PFSK-1 (cell line): ENCODE data around the gene RNF112.

ENCODE experiments used
- FOXP2 ChIP-seq: optimal IDR thresholded peaks from 2 replicates; pipeline ENCODE3; 2011; ENCODE audit warnings: borderline replicate concordance, control low read depth, inconsistent platforms; ENCODE audit not compliant: insufficient read depth; ENCODE audit errors: extremely low read length, extremely low read depth
- POLR2AphosphoS5 ChIP-seq: IDR thresholded peaks from 2 replicates; pipeline ENCODE4 v1.6.1; 2012; ENCODE audit warnings: low read depth, mild to moderate bottlenecking, control low read depth, low read length, moderate library complexity
- SIN3A ChIP-seq: IDR thresholded peaks from 2 replicates; pipeline ENCODE4 v1.6.1; 2012; ENCODE audit warnings: mild to moderate bottlenecking, low read length, moderate library complexity, borderline replicate concordance; ENCODE audit not compliant: insufficient read depth
- TAF1 ChIP-seq: IDR thresholded peaks from 2 replicates; pipeline ENCODE4 v1.6.1; 2012; ENCODE audit warnings: low read length, control low read depth, borderline replicate concordance; ENCODE audit not compliant: insufficient read depth
- TF ChIP-seq, protein P1 (sequence below), 2 experiments: IDR thresholded peaks; 2 replicates each; pipeline versions ENCODE4 v1.6.1 to v1.8.0; 2011 to 2012; ENCODE audit warnings: low read depth in 2 of 2, low read length in 2 of 2, control low read depth in 1 of 2, inconsistent platforms in 1 of 2, mild to moderate bottlenecking in 1 of 2, moderate library complexity in 1 of 2; ENCODE audit not compliant: insufficient read depth in 1 of 2

The RNF112 gene

GRCh38 chr17:19370493-19370960 is 40.5 kb upstream of the RNF112 start:
- TF ChIP-seq, protein P1, sequence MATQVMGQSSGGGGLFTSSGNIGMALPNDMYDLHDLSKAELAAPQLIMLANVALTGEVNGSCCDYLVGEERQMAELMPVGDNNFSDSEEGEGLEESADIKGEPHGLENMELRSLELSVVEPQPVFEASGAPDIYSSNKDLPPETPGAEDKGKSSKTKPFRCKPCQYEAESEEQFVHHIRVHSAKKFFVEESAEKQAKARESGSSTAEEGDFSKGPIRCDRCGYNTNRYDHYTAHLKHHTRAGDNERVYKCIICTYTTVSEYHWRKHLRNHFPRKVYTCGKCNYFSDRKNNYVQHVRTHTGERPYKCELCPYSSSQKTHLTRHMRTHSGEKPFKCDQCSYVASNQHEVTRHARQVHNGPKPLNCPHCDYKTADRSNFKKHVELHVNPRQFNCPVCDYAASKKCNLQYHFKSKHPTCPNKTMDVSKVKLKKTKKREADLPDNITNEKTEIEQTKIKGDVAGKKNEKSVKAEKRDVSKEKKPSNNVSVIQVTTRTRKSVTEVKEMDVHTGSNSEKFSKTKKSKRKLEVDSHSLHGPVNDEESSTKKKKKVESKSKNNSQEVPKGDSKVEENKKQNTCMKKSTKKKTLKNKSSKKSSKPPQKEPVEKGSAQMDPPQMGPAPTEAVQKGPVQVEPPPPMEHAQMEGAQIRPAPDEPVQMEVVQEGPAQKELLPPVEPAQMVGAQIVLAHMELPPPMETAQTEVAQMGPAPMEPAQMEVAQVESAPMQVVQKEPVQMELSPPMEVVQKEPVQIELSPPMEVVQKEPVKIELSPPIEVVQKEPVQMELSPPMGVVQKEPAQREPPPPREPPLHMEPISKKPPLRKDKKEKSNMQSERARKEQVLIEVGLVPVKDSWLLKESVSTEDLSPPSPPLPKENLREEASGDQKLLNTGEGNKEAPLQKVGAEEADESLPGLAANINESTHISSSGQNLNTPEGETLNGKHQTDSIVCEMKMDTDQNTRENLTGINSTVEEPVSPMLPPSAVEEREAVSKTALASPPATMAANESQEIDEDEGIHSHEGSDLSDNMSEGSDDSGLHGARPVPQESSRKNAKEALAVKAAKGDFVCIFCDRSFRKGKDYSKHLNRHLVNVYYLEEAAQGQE (IDR thresholded peaks at IDR 0.05; ENCODE audit: insufficient read depth in 1 of 2, low read depth in 2 of 2, low read length in 2 of 2): no peak
- peak; percentile 20 for TF ChIP-seq FOXP2

DNA sequence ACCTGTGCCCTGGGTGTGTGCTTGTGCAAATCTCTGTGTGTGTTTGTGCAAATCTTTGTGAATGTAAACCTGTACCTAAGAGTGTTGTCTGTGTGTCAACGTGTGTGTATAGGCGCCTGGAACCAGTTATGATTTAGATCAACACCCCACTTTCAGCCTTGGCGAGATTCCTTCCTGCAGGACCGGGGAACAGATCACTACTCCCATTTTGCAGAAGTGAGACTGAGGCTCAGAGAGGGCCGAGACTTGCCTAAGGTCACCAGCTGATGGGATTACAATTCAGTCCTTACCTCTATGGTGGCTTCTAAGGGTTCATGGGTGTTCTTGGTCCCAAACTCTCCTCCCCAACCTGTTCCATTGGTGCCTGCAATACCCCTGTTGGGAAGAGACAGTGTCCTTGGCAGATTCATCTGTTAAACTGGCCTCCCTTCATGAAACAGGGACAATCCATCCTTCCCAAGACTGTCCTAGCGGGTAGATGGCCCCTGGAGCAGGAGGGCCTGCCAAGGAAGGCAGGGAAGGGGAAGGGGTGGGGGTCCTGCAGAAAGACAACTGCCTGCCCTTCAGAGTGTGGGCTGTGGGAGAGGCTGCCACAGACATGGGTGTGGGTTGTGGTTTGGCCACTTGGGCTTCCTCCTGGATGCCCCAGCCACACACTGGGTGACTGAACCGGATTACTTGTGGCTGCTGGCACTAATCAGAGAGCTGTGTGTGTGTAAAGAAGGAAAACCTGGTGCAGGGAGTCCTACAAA is 39.6 kb upstream of the RNF112 start:
- TF ChIP-seq SIN3A (no peak), POLR2AphosphoS5 (no peak), TAF1 (no peak)
- TF ChIP-seq, protein P1 (IDR thresholded peaks at IDR 0.05; ENCODE audit: insufficient read depth in 1 of 2, low read depth in 2 of 2, low read length in 2 of 2): no peak

- no peak for TF ChIP-seq SIN3A
- no peak for TF ChIP-seq TAF1
- TF ChIP-seq POLR2AphosphoS5: no peak
- TF ChIP-seq, protein P1 (IDR thresholded peaks at IDR 0.05; ENCODE audit: insufficient read depth in 1 of 2, low read depth in 2 of 2, low read length in 2 of 2): no peak
- TF ChIP-seq FOXP2: no peak
These were observed 39.0 kb upstream of the RNF112 start for GRCh38 chr17:19372011-19372370.

- no peak for TF ChIP-seq FOXP2
- no peak for TF ChIP-seq SIN3A
These were observed 38.6 kb upstream of the RNF112 start for GRCh38 chr17:19372439-19372838.

GRCh38 chr17:19372866-19373504 is 38.0 kb upstream of the RNF112 start:
- TF ChIP-seq FOXP2 (no peak), POLR2AphosphoS5 (no peak), TAF1 (no peak), SIN3A (no peak)
- TF ChIP-seq, protein P1 (IDR thresholded peaks at IDR 0.05; ENCODE audit: insufficient read depth in 1 of 2, low read depth in 2 of 2, low read length in 2 of 2): no peak
